BJ (cell line): Measurements from ENCODE around the gene PTP4A1. TPM values are rescaled to one million over a fixed set of nuclear protein-coding genes. Genes with fewer than 3 reads are reported as not detected.
A peak's percentile ranks its signal among the peaks of the same experiment; 100 is the strongest.

Source experiments
- CTCF ChIA-PET: fragments of 350-600 bp; formaldehyde crosslinking; extraction: SDS; loops from one replicate; lab custom pipeline; 2021; ENCODE audit warnings: antibody characterized with exemption, inconsistent platforms; lab: Yijun Ruan, JAX
- POLR2A ChIA-PET: fragments of 300-600 bp; sonication (Branson Sonifier 250); formaldehyde crosslinking; extraction: SDS; loops from one replicate; lab custom pipeline; 2021; ENCODE audit warnings: antibody characterized with exemption; lab: Charles Lee
- DNase-seq: peaks from one replicate; pipeline ENCODE4 v3.0.0-alpha.2; 2011; ENCODE audit warnings: low read depth
- H3K27me3 ChIP-seq: 2 replicates; pipeline ENCODE4 v1.6.0; 2011; ENCODE audit warnings: low read length; ENCODE audit not compliant: control insufficient read depth, insufficient read depth
- H3K36me3 ChIP-seq: 2 replicates; pipeline ENCODE4 v1.5.1; 2011; ENCODE audit warnings: low read length; ENCODE audit not compliant: control insufficient read depth, insufficient read depth
- H3K4me3 ChIP-seq: 2 replicates; pipeline ENCODE4 v1.5.1; 2011; ENCODE audit warnings: low read depth, mild to moderate bottlenecking, control low read depth, low read length
- polyA plus RNA-seq: library from polyadenylated mRNA; depleted of rRNA; stranded (reverse); fragments of >200 nt; gene quantifications from 2 replicates; pipeline ENCODE4 v1.2.3, GENCODE V29; 2011
- TF ChIP-seq, protein P1 (sequence below): IDR thresholded peaks from 2 replicates; pipeline ENCODE4 v1.5.1; 2011; ENCODE audit warnings: low read depth, mild to moderate bottlenecking, control low read depth, inconsistent platforms, low read length, moderate library complexity; ENCODE audit not compliant: insufficient read depth

PTP4A1 gene
- polyA plus RNA-seq, 1 experiment, result 4.4 TPM

GRCh38 chr6:63598049-63599036 is 26.1 kb downstream of the PTP4A1 start:
- Histone ChIP-seq H3K36me3 (no peaks in the 10 kb centered on the region), H3K4me3 (peak overlapping the region; percentile 49), H3K27me3 (no peaks in the 10 kb centered on the region)
- no peak for DNase-seq
- ChIA-PET POLR2A (no interaction called here), CTCF (interaction anchor here (0.7 to 3.1 kb wide), 37 partner anchors 9 to 286 kb away, joined by 3 to 34 read pairs (median 4); partner anchors contain the start of gene PHF3)
- TF ChIP-seq, protein P1, sequence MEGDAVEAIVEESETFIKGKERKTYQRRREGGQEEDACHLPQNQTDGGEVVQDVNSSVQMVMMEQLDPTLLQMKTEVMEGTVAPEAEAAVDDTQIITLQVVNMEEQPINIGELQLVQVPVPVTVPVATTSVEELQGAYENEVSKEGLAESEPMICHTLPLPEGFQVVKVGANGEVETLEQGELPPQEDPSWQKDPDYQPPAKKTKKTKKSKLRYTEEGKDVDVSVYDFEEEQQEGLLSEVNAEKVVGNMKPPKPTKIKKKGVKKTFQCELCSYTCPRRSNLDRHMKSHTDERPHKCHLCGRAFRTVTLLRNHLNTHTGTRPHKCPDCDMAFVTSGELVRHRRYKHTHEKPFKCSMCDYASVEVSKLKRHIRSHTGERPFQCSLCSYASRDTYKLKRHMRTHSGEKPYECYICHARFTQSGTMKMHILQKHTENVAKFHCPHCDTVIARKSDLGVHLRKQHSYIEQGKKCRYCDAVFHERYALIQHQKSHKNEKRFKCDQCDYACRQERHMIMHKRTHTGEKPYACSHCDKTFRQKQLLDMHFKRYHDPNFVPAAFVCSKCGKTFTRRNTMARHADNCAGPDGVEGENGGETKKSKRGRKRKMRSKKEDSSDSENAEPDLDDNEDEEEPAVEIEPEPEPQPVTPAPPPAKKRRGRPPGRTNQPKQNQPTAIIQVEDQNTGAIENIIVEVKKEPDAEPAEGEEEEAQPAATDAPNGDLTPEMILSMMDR, result peak; percentile 90

- H3K36me3 ChIP-seq, result no peaks in the 10 kb centered on the region
- H3K4me3 ChIP-seq, result no peak overlapping the region
- CTCF ChIA-PET, result interaction anchor here (0.8 to 3.1 kb wide), 21 partner anchors 8 to 247 kb away, joined by 3 to 34 read pairs (median 6); no protein-coding TSS in a partner anchor
- no peak for DNase-seq
- TF ChIP-seq, protein P1, result no peak
- POLR2A ChIA-PET, result no interaction called here
- H3K27me3 ChIP-seq, result no peaks in the 10 kb centered on the region
These were observed 27.0 kb downstream of the PTP4A1 start for GRCh38 chr6:63599243-63599642.

- ChIA-PET CTCF (interaction anchor here (0.6 kb wide), 1 partner anchor 130 kb away, joined by 3 read pairs; no protein-coding TSS in a partner anchor), POLR2A (no interaction called here)
- no peak overlapping the region for H3K4me3 ChIP-seq
- DNase-seq, result no peak
- no peaks in the 10 kb centered on the region for H3K36me3 ChIP-seq
- no peaks in the 10 kb centered on the region for H3K27me3 ChIP-seq
- TF ChIP-seq, protein P1, result no peak
These were observed 27.9 kb downstream of the PTP4A1 start for GRCh38 chr6:63600136-63600535.

DNA sequence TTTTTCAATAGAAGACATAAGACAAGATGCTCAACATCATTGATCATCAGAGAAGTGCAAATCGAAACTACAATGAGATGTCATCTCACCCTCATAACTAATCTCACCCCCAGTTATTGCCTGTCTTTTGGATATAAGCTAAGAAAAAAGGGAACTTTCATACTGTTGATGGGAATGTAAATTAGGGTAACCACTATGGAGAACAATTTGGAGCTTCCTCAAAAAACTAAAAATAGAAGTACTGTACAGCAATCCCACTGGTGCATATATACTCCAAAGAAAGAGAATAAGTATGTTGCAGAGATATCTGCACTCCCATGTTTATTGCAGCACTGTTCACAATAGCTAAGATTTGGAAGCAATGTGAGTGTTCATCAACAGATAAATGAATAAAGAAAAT is 37.0 kb downstream of the PTP4A1 start:
- H3K27me3 ChIP-seq, result no peaks in the 10 kb centered on the region
- no peak for DNase-seq
- TF ChIP-seq, protein P1, result no peak
- H3K4me3 ChIP-seq, result no peak overlapping the region
- no peaks in the 10 kb centered on the region for H3K36me3 ChIP-seq
- ChIA-PET CTCF (interaction anchor here (4.8 kb wide), 1 partner anchor 11 kb away, joined by 26 read pairs; no protein-coding TSS in a partner anchor), POLR2A (no interaction called here)

GRCh38 chr6:63610944-63611343 is 38.7 kb downstream of the PTP4A1 start:
- Histone ChIP-seq H3K4me3 (no peak overlapping the region), H3K27me3 (no peaks in the 10 kb centered on the region; the same call in 1 of the 2 replicates), H3K36me3 (no peaks in the 10 kb centered on the region)
- TF ChIP-seq, protein P1, result no peak
- ChIA-PET CTCF (interaction anchor here (0.6 to 4.8 kb wide), 2 partner anchors 12 to 48 kb away, joined by 3 to 26 read pairs; no protein-coding TSS in a partner anchor), POLR2A (no interaction called here)
- DNase-seq, result no peak
